Hematopoietic multipotent progenitor cell (in vitro differentiated cells): ENCODE results near the gene ATG7. TPM values are rescaled to one million over a fixed set of nuclear protein-coding genes. Genes with fewer than 3 reads are reported as not detected.
"Not testable (repeated sequence)": the region's sequence is repeated elsewhere in the genome, so short reads cannot be mapped to it uniquely, and the experiment has no call there.

Source experiments
- DNase-seq, 3 donors: peaks; one replicate each; pipeline ENCODE4 v3.0.0-alpha.2; 2011 to 2015; ENCODE audit warnings: low read depth in 2 of 3, low spot score in 2 of 3
- total RNA-seq: library from RNA; depleted of rRNA; stranded (reverse); fragments of >200 nt; gene quantifications from one replicate; pipeline ENCODE4 v1.2.3, GENCODE V29; 2012

The ATG7 gene
- total RNA-seq, 1 donor = 33.9 TPM

DNA sequence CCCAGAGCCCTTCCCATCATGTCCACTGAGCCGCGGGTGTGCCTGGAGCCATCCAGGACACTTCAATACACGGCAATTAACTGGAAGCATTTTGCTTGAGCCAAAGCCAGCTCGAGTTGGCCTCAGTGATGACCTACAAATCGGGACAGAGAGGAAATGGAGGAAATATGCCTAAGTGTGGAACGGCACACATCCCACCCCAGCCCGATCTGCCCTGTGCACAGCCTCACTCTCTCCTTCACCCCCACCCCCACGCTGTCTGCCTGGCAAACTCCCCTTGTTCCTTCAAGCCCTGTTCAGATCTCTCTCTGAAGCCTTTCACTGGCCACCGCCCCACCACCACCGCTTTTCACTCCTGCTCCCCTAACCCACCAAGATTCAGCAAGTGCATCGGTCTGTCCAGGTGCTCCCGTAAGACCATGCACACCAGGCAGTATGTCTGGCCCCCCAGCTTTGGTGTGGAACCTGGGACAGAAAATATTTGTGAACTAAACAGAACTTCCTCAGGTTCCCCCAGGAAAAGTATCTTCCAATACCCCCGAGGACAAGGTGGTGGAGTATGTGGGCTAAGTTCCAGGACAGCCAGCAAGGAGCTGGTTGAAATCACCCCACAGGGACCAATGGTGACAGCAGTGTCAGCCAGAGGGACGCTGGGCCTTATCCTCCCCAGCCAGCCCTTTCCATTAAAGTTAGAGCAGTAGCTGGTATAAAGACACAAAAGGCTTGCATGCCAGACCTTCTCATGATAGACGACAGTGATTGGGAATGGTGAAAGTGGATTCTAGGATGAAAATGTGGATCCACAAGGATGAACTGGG is 287.8 kb downstream of the ATG7 start:
- no peak for DNase-seq

DNA sequence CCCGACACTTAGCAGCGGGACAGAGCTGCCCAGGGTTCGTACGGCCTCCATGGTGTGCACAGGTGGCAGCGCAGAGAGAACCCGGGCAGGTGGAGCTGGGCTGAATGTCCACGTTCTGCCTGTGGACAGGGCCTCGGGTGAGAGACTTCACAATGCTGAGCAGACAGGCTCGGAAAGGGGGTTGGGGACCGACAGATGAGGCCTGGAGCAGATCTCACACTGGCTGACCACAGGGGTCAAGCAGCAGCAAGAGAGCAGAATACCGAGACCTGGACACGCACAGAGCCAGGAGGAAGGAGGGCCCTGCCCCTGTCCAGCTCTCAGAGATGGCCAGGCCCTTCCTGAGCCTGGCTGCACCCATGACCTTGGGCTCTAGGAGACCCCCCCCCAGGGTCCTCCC is 288.5 kb downstream of the ATG7 start:
- DNase-seq = no peak

DNA sequence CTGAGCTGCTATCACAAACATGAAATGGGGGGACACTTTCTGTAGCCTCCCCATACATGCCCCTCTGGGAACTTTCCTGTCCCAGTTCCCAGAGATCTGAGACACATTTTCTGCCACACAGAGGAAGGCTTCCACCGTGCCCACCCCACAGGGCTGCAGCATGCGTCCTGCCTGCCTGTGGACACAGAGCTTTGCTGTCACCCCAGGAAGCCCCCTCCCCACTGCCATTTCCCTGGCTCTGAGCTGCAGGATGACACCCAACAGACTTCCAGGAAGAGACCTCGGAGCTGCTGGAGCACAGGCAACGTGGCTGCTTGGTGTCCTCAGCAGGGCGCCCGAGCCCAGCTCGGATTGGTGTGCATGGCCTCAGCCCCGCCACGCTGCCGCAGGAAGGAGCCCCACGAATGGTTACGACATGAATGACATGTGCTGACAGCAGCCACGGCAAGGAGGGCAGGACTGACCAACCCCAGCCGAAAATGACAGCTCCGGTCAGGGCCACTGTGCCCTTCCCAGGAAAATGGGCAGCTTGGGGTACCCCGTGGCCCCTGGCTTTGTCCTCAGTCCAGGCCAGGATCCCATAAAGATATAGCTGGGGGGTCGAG is 290.2 kb downstream of the ATG7 start:
- no peak for DNase-seq

DNA sequence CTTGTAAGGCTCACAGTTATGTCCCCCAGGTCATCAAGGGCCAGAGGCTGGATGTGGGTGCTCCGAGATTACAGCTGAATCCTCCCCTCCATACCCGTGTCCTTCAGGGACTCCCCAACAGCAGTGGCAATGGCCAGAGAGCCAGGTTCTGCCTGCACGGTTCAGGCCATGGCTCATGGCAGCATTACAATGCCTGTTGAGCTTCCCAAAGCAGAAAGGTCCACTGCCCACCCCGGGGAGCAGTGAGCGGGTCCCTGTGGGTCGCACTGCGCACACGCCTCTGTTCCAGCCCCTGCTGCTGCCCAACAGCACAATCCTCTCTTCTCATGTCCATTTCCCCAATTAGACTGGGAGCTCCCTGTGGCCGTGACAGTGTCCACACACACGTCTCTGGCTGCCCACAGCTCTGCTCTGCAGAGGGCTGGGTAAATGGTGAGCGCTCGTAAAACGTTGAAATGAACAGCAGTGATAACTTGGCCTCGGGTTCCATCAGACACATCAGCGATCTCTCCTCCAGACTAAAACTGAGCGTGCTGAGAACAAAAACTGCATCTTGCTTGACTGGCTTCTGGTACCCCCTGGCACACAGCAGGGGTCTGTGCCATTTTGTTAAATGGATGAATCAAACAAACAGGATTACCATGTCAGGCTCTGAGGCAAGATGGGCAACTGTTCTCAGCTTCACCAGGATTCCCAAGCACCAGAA is 291.1 kb downstream of the ATG7 start:
- no peak for DNase-seq

DNA sequence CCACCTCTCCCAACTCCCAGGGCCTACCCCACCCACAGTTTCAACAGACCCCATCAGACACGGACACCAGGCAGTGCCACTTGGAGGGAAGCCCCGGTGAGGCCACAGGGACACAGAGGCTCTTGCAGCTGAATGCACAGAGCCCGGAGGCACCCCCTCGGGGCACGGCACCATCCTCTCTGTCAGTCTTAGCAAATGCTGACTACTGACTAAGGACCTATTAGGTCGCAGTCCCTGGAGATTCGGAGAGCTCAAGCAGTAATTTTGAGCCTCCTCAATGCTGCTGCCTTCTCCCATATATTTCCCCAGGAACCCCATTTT is 291.6 kb downstream of the ATG7 start:
- no peak for DNase-seq

DNA sequence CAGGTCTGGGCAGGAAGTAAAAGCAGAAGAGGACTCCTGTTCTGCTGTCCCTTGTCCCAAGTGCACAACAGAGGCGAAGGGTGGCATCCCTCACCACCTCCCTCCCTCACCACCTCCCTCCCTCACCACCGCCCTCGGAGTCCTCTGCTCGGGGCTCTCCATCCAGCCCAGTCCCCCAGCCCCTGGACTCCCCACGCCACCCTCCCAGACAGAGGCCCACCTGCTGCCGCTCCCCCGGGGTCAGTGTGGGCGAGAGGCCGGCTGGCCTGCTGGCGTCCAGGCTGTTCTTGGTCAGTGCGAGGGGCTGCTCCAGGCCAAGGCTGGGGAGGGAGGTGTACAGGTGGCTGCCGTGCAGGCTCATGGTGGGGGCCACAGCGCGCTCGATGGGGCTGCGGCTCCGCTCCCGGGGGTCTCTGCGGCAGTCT is 292.4 kb downstream of the ATG7 start:
- no peak for DNase-seq

DNA sequence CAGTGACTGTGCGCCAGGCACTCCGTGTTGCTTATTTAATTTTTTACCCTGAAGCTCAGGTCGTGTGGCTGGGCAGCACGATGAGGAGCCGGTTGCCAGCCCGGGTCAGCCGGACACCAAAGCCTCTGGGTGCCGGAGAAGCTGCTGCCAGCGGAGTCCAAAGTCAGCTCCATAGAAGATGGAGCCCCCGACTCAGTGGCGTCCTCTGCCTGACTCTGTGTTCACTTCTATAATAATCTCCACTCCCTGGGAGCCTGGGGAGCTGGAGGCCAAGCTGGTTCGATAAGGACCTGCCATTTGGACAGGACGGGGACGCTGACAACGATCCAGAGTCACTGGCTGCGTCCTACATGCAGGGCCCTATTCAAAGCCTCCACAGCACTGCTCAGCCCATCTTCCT is 292.9 kb downstream of the ATG7 start:
- DNase-seq = no peak

DNA sequence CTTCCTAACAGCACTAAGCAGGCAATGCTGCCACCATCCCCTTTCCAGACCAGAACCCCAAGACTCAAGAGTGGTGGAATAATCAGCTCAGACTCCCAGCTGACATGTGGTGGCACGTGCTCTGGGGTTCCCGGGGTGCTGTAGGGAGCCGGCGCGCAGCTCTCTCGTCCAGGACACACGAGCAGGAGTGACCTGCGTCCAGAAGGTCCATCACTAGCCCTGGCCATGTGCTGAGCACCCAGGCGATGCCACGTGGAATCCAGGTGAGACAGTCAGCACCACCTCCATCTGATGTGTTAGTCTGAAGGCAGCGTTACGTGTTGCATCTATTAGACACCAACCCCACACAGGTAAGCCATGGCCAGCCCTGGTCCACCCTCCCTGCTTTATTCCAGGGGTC is 293.3 kb downstream of the ATG7 start:
- DNase-seq = no peak

DNA sequence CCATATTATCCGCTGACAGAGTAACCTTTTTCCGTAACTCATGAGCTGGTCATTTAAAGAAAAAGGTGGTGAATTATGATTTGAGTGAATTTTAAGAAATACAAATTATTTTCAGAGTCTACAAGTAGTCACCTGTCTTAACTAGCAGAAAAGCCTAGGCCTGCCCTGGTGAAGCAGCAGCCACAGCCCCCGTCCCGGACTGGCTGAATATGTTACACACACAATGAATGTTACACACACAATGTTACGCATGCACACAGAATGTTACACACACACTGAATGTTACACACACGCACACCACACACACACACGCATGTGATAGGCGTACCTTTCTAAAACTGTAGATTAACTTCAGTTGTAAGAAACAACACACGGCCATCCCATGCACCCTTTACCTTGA is 293.7 kb downstream of the ATG7 start:
- DNase-seq = no peak

DNA sequence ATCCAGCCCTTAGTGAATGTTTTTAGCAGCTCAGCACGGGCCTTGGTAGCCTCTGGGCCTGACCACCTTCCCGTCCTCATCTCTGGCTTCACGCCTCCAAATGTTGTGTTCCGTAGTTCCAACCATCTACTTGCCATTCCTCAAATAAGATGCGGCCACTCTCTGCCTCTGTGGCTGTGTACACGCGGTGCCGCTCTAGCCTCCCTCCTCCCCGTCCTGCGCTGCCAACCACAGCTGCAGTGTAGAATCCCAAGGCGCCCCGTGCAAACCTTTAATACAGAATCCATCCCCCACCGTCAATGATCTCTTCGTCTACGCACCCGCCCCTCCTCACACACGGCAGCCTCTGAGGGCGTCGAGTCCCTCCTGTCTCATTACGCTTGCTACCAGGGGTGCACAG is 294.3 kb downstream of the ATG7 start:
- DNase-seq = no peak

DNA sequence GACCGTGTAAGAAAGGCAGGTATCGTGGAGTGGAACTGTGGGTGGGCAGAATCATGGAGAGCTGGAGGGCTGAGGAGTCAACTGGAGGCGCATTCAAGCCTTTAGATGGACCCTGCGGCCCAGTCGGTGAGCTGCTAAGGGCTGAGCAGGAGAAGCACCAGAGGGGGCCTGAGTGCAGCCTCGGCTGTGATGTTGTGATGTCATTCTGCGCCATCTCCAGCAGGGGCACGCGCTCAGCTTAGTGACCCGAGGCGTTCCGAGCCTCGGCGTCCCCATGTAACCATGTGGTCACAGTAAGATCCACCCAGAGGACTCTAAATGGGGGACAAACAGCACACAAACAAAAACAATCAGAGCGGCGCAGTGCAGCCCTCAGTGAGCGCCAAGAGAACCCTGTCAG is 294.7 kb downstream of the ATG7 start:
- no peak for DNase-seq

DNA sequence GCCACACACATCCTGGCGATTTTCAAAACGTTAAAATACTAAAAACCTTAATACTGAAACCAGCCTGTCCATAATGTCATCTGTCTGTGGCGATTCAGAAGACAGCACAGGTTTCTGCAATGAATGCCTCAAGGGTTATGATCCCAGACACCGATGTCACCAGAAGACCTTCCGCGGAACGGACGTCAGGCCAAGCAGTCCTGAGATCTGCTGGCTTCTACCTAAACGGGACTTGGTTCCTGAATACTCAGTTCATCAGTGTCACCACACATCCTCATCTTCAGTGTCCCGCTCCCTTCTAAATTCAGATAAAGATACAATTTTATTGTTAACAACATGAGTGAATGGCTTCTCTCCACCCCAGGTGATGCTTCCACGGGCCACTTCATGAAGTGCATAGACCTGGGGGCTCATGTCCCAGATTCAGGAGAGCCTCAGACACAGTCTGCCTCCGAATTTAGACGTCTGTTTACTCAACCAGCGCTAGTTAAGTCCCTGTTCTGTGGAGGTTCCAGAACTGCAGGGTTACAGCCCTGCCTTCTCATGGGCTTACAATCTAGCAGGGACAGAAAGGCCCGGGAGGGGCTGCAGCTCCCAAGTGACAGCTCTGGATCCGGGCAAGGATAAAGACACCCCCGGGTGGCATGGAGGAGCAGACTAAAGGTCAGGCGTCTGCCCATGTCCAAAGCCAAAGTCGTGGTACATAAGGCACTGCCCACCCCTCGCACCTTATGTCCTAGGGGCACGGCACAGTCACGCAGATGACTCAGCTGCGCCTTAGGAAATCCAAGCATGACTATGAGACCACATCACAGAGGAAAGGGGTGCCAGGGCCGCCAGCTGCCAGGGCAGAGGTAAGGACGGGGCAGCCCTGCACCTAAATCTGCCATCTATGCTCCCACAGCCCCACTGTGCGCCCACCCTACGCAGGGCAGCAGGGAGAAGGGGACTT is 295.6 kb downstream of the ATG7 start:
- no peak for DNase-seq

DNA sequence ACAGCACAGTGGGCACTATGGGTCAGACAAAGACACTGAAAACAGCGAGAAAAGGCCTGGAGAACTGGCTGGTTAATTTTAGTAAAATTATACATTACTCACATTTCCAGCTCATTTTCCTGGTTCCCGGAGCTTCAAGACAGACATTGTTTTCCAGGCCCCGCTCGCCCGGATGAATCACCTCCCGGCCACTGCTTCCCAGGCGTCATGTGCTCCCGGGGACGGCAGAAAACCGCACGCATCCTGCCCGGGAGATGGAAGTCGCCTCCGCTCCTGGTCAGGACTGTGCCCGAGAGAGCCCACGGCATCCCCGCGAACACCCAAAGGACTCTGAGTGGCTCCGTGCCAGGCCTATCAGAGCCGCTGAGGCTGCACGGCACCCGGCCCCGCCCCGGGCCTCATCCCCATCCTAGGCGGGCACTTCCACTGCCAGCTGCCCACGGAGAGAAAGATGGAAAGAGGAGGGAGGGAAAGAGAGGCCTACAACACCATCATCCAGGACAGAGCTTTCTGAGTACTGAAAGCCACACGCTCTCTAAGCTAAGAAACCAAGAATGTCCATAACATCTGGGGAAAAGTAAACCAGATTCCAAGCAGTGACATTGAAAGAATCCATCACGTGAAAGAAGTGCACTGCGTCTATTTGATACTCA is 296.4 kb downstream of the ATG7 start:
- DNase-seq = no peak

DNA sequence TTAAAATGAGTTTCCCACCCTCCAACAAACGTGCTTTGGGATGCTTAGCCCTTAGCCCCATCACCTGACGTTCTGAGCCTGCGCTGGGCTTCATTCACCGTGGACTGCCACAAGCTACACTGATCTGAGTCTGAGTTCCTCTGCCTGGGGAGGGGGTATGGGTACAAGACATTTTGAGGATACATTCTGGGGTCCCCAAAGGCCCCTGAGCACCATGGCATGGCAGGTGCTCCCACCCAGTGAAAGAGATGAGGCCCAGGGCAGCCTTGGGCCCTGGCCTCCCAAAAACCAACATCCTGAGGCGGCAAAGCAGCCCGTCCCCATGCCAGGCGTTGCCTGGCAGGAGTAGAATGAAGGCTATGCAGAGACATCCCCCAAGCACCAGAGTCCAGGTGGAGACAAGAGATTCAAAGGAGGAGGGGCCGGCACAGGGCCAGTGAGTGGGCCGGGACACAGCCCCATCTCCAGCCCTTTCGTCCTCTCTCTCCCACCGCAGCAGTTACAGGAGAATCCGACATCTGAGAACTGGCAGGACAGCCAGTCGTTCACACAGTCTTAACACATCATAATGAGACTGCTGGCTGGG is 297.1 kb downstream of the ATG7 start:
- DNase-seq = no peak

DNA sequence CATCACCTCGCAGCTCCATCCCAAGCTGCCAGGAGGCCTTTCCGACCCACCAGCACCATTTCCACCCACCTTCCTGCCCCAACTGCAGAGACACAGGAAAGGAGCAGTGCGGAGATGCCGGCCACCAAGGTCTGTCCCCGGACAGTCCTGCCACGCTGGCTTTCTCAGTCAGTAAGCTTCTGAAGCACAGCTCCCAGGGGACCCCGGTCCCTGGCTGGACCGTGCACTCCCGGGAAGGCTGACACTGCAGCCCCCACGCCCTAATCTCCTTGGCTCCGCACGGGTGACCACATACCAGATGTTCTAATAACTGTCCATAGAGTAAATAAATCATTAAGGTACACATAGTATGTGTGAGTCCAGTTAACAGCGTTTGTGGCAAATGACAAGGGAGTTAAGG is 298.1 kb downstream of the ATG7 start:
- no peak for DNase-seq

DNA sequence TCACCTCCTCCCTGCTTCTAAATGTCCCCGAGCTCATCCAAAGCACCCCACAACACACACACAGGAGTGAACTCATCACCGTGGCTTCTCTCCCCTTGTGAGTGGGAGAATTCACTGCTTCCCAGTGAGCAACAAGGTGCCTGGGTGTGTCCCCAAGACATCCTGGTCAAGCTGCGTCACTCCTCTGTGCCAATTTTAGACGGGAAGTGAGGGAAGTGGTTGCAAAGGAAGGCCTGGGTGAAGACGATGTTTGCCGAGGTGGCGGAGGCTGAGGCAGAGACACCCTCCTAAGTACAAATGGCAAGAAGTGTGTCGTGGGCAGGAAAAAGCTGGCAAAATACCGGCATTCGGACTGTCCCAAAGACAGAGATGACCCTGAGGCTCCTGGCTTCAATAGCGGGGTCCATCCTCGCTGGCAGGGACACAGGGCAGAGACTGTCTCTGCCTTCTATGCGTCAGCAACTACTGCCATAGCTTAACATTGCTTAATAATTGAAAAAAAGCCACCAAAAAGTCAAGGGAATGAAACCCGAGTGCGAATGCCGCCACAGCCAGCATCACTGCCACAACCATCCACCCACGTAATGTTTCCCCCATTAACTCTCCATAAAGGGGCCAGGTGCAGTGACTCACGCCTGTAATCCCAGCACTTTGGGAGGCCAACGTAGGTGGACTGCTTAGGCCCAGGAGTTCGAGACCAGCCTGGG is 298.7 kb downstream of the ATG7 start:
- peak in 2 of 3 donors; percentile 5 to 9 for DNase-seq

DNA sequence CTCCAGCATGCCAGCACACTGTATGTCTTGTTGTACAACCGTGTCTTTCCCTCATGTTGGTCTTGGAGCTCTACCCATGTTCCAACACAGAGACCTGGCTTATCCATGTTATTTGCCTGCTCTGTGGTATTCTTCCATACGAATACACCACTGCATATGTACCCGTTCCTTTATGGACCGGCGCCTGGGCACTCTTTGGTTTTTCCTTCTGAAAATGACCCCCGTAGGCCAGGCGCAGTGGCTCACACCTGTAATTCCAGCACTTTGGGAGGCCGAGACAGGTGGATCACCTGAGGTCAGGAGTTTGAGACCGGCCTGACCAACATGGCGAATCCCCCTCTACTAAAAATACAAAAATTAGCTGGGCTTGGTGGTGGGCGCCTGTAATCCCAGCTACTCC is 300.5 kb downstream of the ATG7 start:
- DNase-seq = not testable (repeated sequence)

DNA sequence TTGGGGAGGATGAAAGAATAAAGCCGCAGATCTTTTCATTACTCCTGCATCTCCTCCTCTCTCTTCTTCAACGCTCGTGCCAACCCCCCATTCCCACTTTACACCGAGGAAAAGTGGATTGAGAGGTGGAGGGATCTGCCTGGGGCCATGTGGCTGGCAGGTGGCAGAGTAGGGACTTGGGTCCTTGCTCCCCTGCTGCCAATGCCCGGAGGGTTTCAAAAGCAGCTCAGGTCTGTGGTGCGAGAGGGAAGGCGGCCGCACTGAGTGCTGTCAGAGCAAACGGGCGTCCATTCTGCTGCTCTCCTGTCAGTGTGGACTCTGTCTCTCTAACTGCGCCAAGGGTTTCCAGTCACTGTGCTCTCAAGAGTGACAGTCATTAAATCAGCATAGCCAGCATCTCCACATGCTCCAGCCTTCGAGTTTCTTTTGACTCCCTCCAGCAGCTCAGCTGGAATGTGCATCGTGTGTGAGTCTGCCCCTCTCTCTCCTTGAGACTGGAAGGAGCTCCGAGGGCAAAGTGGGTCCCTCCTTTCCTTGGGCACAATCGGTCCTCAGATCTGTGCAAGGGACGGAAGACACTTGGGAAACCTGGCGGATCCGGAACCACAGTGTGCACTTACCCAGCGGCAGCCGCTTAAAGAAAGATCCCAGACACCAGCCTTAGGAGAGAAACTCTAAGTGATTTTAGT is 302.9 kb downstream of the ATG7 start:
- DNase-seq = no peak

DNA sequence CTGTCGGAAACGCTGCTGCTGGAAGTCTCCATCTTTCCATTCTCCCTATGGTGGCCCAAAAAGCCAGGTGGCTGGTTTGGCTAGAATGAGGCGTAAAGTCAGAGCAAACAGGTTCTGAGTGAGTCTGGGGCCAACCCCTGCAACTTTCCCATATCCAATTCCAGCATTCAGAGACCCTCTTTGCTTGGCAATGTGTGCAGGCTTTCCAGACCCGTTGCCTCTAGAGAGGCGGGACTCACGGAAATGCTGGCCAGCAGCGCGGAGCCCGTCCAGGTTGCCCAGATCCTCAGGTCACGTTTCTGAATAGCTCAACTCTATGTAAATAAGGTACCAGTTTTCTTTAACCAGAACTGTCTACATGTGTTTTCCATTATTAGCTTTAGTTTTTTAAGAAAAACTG is 303.5 kb downstream of the ATG7 start:
- DNase-seq = no peak
